CD4-positive, CD25-positive, alpha-beta regulatory T cell (primary cell): ENCODE data around the gene IDNK. TPM values are rescaled to one million over a fixed set of nuclear protein-coding genes. Genes with fewer than 3 reads are reported as not detected.

Experiments
- ATAC-seq, 2 donors: fragments of 150-1000 bp; cut with Tn5 transposase; one replicate each; pipeline ENCODE4 v1.10.0; 2021; ENCODE audit warnings: low read depth in 2 of 2, moderate number of reproducible peaks in 2 of 2, moderate library complexity in 1 of 2
- DNase-seq, 3 donors: peaks; one replicate each; pipeline versions ENCODE4 v3.0.0 to v3.0.0-alpha.2; 2012 to 2022; ENCODE audit warnings: mixed read lengths in 1 of 3
- H3K27ac ChIP-seq: one replicate; pipeline ENCODE4 v1.7.0; 2013; ENCODE audit warnings: mild to moderate bottlenecking, low read length; ENCODE audit not compliant: insufficient read depth, poor library complexity, severe bottlenecking
- H3K27me3 ChIP-seq: one replicate; pipeline ENCODE4 v1.7.0; 2013; ENCODE audit warnings: low read length; ENCODE audit not compliant: control insufficient read depth, insufficient read depth
- H3K36me3 ChIP-seq: one replicate; pipeline ENCODE4 v1.7.0; 2013; ENCODE audit warnings: mild to moderate bottlenecking, low read length, moderate library complexity; ENCODE audit not compliant: control insufficient read depth, insufficient read depth
- H3K4me1 ChIP-seq: 2 replicates; pipeline ENCODE4 v1.7.0; 2013; ENCODE audit warnings: mild to moderate bottlenecking, low read length; ENCODE audit not compliant: insufficient read depth, control insufficient read depth, poor library complexity, severe bottlenecking
- H3K4me3 ChIP-seq: one replicate; pipeline ENCODE4 v1.7.0; 2013; ENCODE audit warnings: low read depth, mild to moderate bottlenecking, low read length, moderate library complexity
- H3K9me3 ChIP-seq, 2 experiments: 1 replicate in 1 of 2; 2 replicates in 1 of 2; pipeline ENCODE4 v1.7.0; 2013; ENCODE audit warnings: low read length in 2 of 2, mild to moderate bottlenecking in 1 of 2, moderate library complexity in 1 of 2; ENCODE audit not compliant: control insufficient read depth in 2 of 2
- H3K27ac Mint-ChIP-seq, 3 donors: one replicate each; pipeline ENCODE4 v1.8.0; 2020 to 2022; ENCODE audit warnings: mild to moderate bottlenecking in 3 of 3, mixed read lengths in 3 of 3, moderate library complexity in 2 of 3
- H3K27me3 Mint-ChIP-seq: one replicate; pipeline ENCODE4 v1.8.0; 2022; ENCODE audit warnings: mild to moderate bottlenecking, mixed read lengths
- H3K36me3 Mint-ChIP-seq: one replicate; pipeline ENCODE4 v1.8.0; 2020; ENCODE audit warnings: mixed read lengths
- H3K4me1 Mint-ChIP-seq, 4 donors: one replicate each; pipeline ENCODE4 v1.8.0; 2020 to 2022; ENCODE audit warnings: mixed read lengths in 4 of 4, mild to moderate bottlenecking in 1 of 4
- H3K4me3 Mint-ChIP-seq, 4 donors: one replicate each; pipeline ENCODE4 v1.8.0; 2020 to 2022; ENCODE audit warnings: mild to moderate bottlenecking in 4 of 4, mixed read lengths in 4 of 4, moderate library complexity in 3 of 4
- H3K9me3 Mint-ChIP-seq, 7 donors: one replicate each; pipeline ENCODE4 v1.8.0; 2020 to 2022; ENCODE audit warnings: mixed read lengths in 7 of 7, mild to moderate bottlenecking in 3 of 7, moderate library complexity in 2 of 7
- polyA plus RNA-seq, 4 donors: library from polyadenylated mRNA; unstranded; fragments of 300-500 nt; fragmentation: Illumina TruSeq; gene quantifications; one replicate each; pipeline ENCODE4 v1.2.3, GENCODE V29; 2021
- total RNA-seq: library from RNA; stranded (reverse); gene quantifications from one replicate; pipeline ENCODE4 v1.2.3, GENCODE V29; 2022

Gene IDNK
- total and polyA plus RNA-seq, 5 donors from 2014 or later = 9.1 to 43.3 (median 28.0) TPM

GRCh38 chr9:83623679-83624076 is 735 bp downstream of the IDNK start:
- peak; percentile 40 to 51 for ATAC-seq

GRCh38 chr9:83625178-83625577 is 2.2 kb downstream of the IDNK start:
- H3K9me3 ChIP-seq = no peaks in the 10 kb centered on the region
- no peak overlapping the region for H3K4me3 ChIP-seq
- peaks cover 7% of the 10 kb centered on the region for H3K36me3 Mint-ChIP-seq
- DNase-seq = no peak
- ATAC-seq = no peak
- no peaks in the 10 kb centered on the region for H3K27me3 Mint-ChIP-seq
- H3K27me3 ChIP-seq = no peaks in the 10 kb centered on the region
- H3K27ac Mint-ChIP-seq = peak overlapping the region; percentile 42 to 77 (median 68)
- no peaks in the 10 kb centered on the region for H3K9me3 Mint-ChIP-seq
- peaks cover 10% of the 10 kb centered on the region for H3K36me3 ChIP-seq
- peaks cover 9 to 44% (median 28%) of the 10 kb centered on the region in 4 donors for H3K4me1 Mint-ChIP-seq
- peaks cover 22% of the 10 kb centered on the region for H3K4me1 ChIP-seq
- peak overlapping the region; percentile 1 to 91 (median 12) for H3K4me3 Mint-ChIP-seq
- no peak overlapping the region for H3K27ac ChIP-seq

More at GRCh38 chr9:83623679-83624076, 735 bp downstream of the IDNK start:
- no peaks in the 10 kb centered on the region for H3K27me3 Mint-ChIP-seq
- Histone ChIP-seq H3K27me3 (no peaks in the 10 kb centered on the region), H3K4me3 (peak overlapping the region; percentile 83), H3K9me3 (no peaks in the 10 kb centered on the region), H3K4me1 (peaks cover 22% of the 10 kb centered on the region), H3K27ac (peak overlapping the region; percentile 83), H3K36me3 (peaks cover 6% of the 10 kb centered on the region)
- H3K36me3 Mint-ChIP-seq = peaks cover 7% of the 10 kb centered on the region
- peak in 2 of 3 donors; percentile 22 to 62 for DNase-seq
- peak overlapping the region; percentile 91 to 97 (median 96) for H3K4me3 Mint-ChIP-seq
- no peaks in the 10 kb centered on the region for H3K9me3 Mint-ChIP-seq
- H3K27ac Mint-ChIP-seq = peak overlapping the region; percentile 77 to 98 (median 97)
- peaks cover 9 to 44% (median 24%) of the 10 kb centered on the region in 4 donors for H3K4me1 Mint-ChIP-seq

- Mint-ChIP-seq H3K36me3 (peaks cover 13% of the 10 kb centered on the region), H3K9me3 (no peaks in the 10 kb centered on the region), H3K4me3 (peak overlapping the region in 2 of 4 donors; percentile 22 to 83), H3K27me3 (no peaks in the 10 kb centered on the region), H3K4me1 (peaks cover 17 to 39% (median 31%) of the 10 kb centered on the region in 4 donors), H3K27ac (peak overlapping the region; percentile 9 to 29 (median 21))
- H3K27ac ChIP-seq = no peak overlapping the region
- no peak overlapping the region for H3K4me3 ChIP-seq
- peaks cover 10% of the 10 kb centered on the region for H3K36me3 ChIP-seq
- no peak for DNase-seq
- no peaks in the 10 kb centered on the region for H3K27me3 ChIP-seq
- H3K4me1 ChIP-seq = peaks cover 20% of the 10 kb centered on the region
- ATAC-seq = no peak
- no peaks in the 10 kb centered on the region for H3K9me3 ChIP-seq
These were observed 5.6 kb downstream of the IDNK start for GRCh38 chr9:83628540-83628939.

GRCh38 chr9:83629433-83630104 is 6.6 kb downstream of the IDNK start:
- H3K36me3 Mint-ChIP-seq = peaks cover 13% of the 10 kb centered on the region
- no peak for ATAC-seq

GRCh38 chr9:83630938-83631457 is 8.1 kb downstream of the IDNK start:
- H3K36me3 Mint-ChIP-seq = peaks cover 21% of the 10 kb centered on the region
- no peaks in the 10 kb centered on the region for H3K27me3 Mint-ChIP-seq
- ATAC-seq (no peak), DNase-seq (no peak)
- Histone ChIP-seq H3K36me3 (peaks cover 14% of the 10 kb centered on the region), H3K27me3 (no peaks in the 10 kb centered on the region), H3K27ac (no peak overlapping the region), H3K9me3 (no peaks in the 10 kb centered on the region), H3K4me1 (no peaks in the 10 kb centered on the region), H3K4me3 (no peak overlapping the region)
- peaks cover 10 to 17% (median 11%) of the 10 kb centered on the region in 4 donors for H3K4me1 Mint-ChIP-seq
- H3K27ac Mint-ChIP-seq = no peak overlapping the region
- H3K9me3 Mint-ChIP-seq = no peaks in the 10 kb centered on the region
- H3K4me3 Mint-ChIP-seq = no peak overlapping the region

More at GRCh38 chr9:83629433-83630104, 6.6 kb downstream of the IDNK start:
- Histone ChIP-seq H3K9me3 (no peaks in the 10 kb centered on the region), H3K4me1 (peaks cover 10% of the 10 kb centered on the region), H3K36me3 (peaks cover 10% of the 10 kb centered on the region), H3K4me3 (no peak overlapping the region), H3K27ac (no peak overlapping the region), H3K27me3 (no peaks in the 10 kb centered on the region)
- H3K27me3 Mint-ChIP-seq = no peaks in the 10 kb centered on the region
- H3K4me1 Mint-ChIP-seq = peaks cover 10 to 28% (median 22%) of the 10 kb centered on the region in 4 donors
- DNase-seq = no peak
- H3K27ac Mint-ChIP-seq = peak overlapping the region in 1 of 3 donors; percentile 77
- H3K9me3 Mint-ChIP-seq = no peaks in the 10 kb centered on the region
- H3K4me3 Mint-ChIP-seq = peak overlapping the region in 2 of 4 donors; percentile 22 to 35

- H3K27me3 ChIP-seq = no peaks in the 10 kb centered on the region
- H3K9me3 Mint-ChIP-seq = no peaks in the 10 kb centered on the region
- DNase-seq = no peak
- no peaks in the 10 kb centered on the region for H3K27me3 Mint-ChIP-seq
- H3K36me3 ChIP-seq = peaks cover 8% of the 10 kb centered on the region
- no peak overlapping the region for H3K27ac ChIP-seq
- peaks cover 14% of the 10 kb centered on the region for H3K36me3 Mint-ChIP-seq
- ATAC-seq = no peak
- peaks cover 7 to 15% (median 11%) of the 10 kb centered on the region in 4 donors for H3K4me1 Mint-ChIP-seq
- no peaks in the 10 kb centered on the region for H3K4me1 ChIP-seq
- no peak overlapping the region for H3K4me3 ChIP-seq
- no peak overlapping the region for H3K4me3 Mint-ChIP-seq
- H3K9me3 ChIP-seq = no peaks in the 10 kb centered on the region
- no peak overlapping the region for H3K27ac Mint-ChIP-seq
These were observed 10.3 kb downstream of the IDNK start for GRCh38 chr9:83633255-83633654.

GRCh38 chr9:83633676-83634075 is 10.7 kb downstream of the IDNK start:
- no peak for ATAC-seq
- Mint-ChIP-seq H3K36me3 (peaks cover 14% of the 10 kb centered on the region), H3K27ac (no peak overlapping the region), H3K27me3 (no peaks in the 10 kb centered on the region), H3K4me1 (peaks cover 7 to 15% (median 11%) of the 10 kb centered on the region in 4 donors), H3K9me3 (no peaks in the 10 kb centered on the region), H3K4me3 (no peak overlapping the region)
- DNase-seq = no peak
- peaks cover 8% of the 10 kb centered on the region for H3K36me3 ChIP-seq
- H3K9me3 ChIP-seq = no peaks in the 10 kb centered on the region
- H3K27me3 ChIP-seq = no peaks in the 10 kb centered on the region
- no peaks in the 10 kb centered on the region for H3K4me1 ChIP-seq
- no peak overlapping the region for H3K27ac ChIP-seq
- H3K4me3 ChIP-seq = no peak overlapping the region
